GM18508 (cell line): Measurements from ENCODE around the gene SNX10.

Experiments
- ATAC-seq: cut with Tn5 transposase; IDR thresholded peaks from one replicate; pipeline ENCODE4 v1.9.1; 2021; ENCODE audit warnings: moderate number of reproducible peaks; ENCODE audit not compliant: insufficient read depth, unreplicated experiment

The SNX10 gene

GRCh38 chr7:26295015-26295414 is 3.4 kb downstream of the SNX10 start:
- ATAC-seq: no peak

- no peak for ATAC-seq
These were observed 3.9 kb downstream of the SNX10 start for GRCh38 chr7:26295586-26295985.

- no peak for ATAC-seq
These were observed 6.9 kb downstream of the SNX10 start for GRCh38 chr7:26298472-26299058.

- ATAC-seq: no peak
These were observed 13.6 kb downstream of the SNX10 start for GRCh38 chr7:26305090-26305868.

- ATAC-seq: no peak
These were observed 14.4 kb downstream of the SNX10 start for GRCh38 chr7:26305869-26306665.

GRCh38 chr7:26306790-26307189 is 15.1 kb downstream of the SNX10 start:
- ATAC-seq: no peak

GRCh38 chr7:26307226-26307625 is 15.6 kb downstream of the SNX10 start:
- no peak for ATAC-seq

- no peak for ATAC-seq
These were observed 16.1 kb downstream of the SNX10 start for GRCh38 chr7:26307791-26308190.

GRCh38 chr7:26308551-26308950 is 16.9 kb downstream of the SNX10 start:
- ATAC-seq: no peak

- ATAC-seq: no peak
These were observed 17.4 kb downstream of the SNX10 start for GRCh38 chr7:26309089-26309488.

- no peak for ATAC-seq
These were observed 20.1 kb downstream of the SNX10 start for GRCh38 chr7:26311798-26312197.

GRCh38 chr7:26317211-26317610 is 25.5 kb downstream of the SNX10 start:
- ATAC-seq: no peak

- ATAC-seq: no peak
These were observed 27.3 kb downstream of the SNX10 start for GRCh38 chr7:26318921-26319320.

- ATAC-seq: no peak
These were observed 28.0 kb downstream of the SNX10 start for GRCh38 chr7:26319636-26320035.

GRCh38 chr7:26320878-26321277 is 29.2 kb downstream of the SNX10 start:
- no peak for ATAC-seq

- ATAC-seq: no peak
These were observed 29.8 kb downstream of the SNX10 start for GRCh38 chr7:26321435-26321834.

- ATAC-seq: no peak
These were observed 34.5 kb downstream of the SNX10 start for GRCh38 chr7:26326211-26326610.

- no peak for ATAC-seq
These were observed 37.1 kb downstream of the SNX10 start for GRCh38 chr7:26328498-26329390.

GRCh38 chr7:26329520-26330255 is 38.0 kb downstream of the SNX10 start:
- no peak for ATAC-seq

GRCh38 chr7:26331113-26331512 is 39.5 kb downstream of the SNX10 start:
- ATAC-seq: no peak
